Thyroid gland (tissue), 4 donors: ENCODE results near the gene USP32. TPM values are rescaled to one million over a fixed set of nuclear protein-coding genes. Genes with fewer than 3 reads are reported as not detected.

Experiments
- DNase-seq, 2 donors: peaks; one replicate each; pipeline ENCODE4 v3.0.0-alpha.2; 2019
- H3K27ac ChIP-seq, 3 donors: fragments of 200-600 bp; sonication (generic); 1 replicate in 2 of 3; 2 replicates in 1 of 3; pipeline ENCODE4 v1.5.1; 2016 to 2019; ENCODE audit warnings: mild to moderate bottlenecking in 1 of 3, moderate library complexity in 1 of 3
- H3K27me3 ChIP-seq: fragments of 200-600 bp; sonication (generic); one replicate; pipeline ENCODE4 v1.5.1; 2019
- H3K36me3 ChIP-seq, 2 donors: fragments of 200-600 bp; sonication (generic); one replicate each; pipeline ENCODE4 v1.5.1; 2016 to 2019
- H3K4me1 ChIP-seq, 2 donors: fragments of 200-600 bp; sonication (generic); one replicate each; pipeline ENCODE4 v1.5.1; 2017 to 2019
- H3K4me3 ChIP-seq, 3 donors: fragments of 200-600 bp; sonication (generic); replicated peaks in 1 of 3; 1 replicate in 2 of 3; 2 replicates in 1 of 3; pipeline ENCODE4 v1.5.1; 2016; ENCODE audit warnings: mild to moderate bottlenecking in 1 of 3
- H3K9me3 ChIP-seq: fragments of 200-600 bp; sonication (generic); one replicate; pipeline ENCODE4 v1.5.1; 2017
- CTCF ChIP-seq, 6 experiments: fragments of 200-600 bp in 3 of 6; fragments of 450-650 bp in 3 of 6; sonication (generic) in 3 of 6; IDR thresholded peaks; one replicate each; pipeline ENCODE4 v1.5.1; 2016 to 2019; ENCODE audit warnings: antibody characterized with exemption in 6 of 6, mild to moderate bottlenecking in 2 of 6, inconsistent platforms in 1 of 6, moderate library complexity in 1 of 6
- POLR2A ChIP-seq, 2 donors: fragments of 450-650 bp; IDR thresholded peaks; one replicate each; pipeline ENCODE4 v1.6.1; 2017; ENCODE audit warnings: antibody characterized with exemption in 2 of 2, mild to moderate bottlenecking in 2 of 2, moderate library complexity in 1 of 2
- WGBS, 2 donors: methylation state at CpG; one replicate each; pipeline ENCODE4 v1.1.5; 2017; 5-methylcytosine and 5-hydroxymethylcytosine counted together
- intact Hi-C: fragments of 100-400 bp; cut with DNase I; formaldehyde crosslinking; loops from one replicate; pipeline ENCODE4 v1.15.1; 2023
- total RNA-seq, 4 donors: library from RNA; depleted of rRNA; stranded (reverse); fragments of >200 nt; gene quantifications; one replicate each; pipeline ENCODE4 v1.2.3, GENCODE V29; 2016

Gene USP32
- total RNA-seq, 4 donors from 2014 or later, result 49.9 to 76.5 (median 65.0) TPM

GRCh38 chr17:60410001-60410400 is 18.1 kb upstream of the USP32 start:
- Histone ChIP-seq H3K27me3 (no peaks in the 10 kb centered on the region), H3K36me3 (no peaks in the 10 kb centered on the region), H3K27ac (no peak overlapping the region), H3K9me3 (no peaks in the 10 kb centered on the region), H3K4me1 (no peaks in the 10 kb centered on the region), H3K4me3 (no peak overlapping the region)
- TF ChIP-seq POLR2A (IDR thresholded peaks at IDR 0.05), result no peak
- no peak for TF ChIP-seq CTCF (IDR thresholded peaks at IDR 0.05)
- WGBS, 2 donors, result 84 to 96% methylated on average over 4 of the region's 4 CpGs
- intact Hi-C loops, result no loop called here
- DNase-seq, result no peak

- WGBS, 2 donors, result 58 to 64% methylated on average over 3 of the region's 3 CpGs
- no peak overlapping the region for H3K27ac ChIP-seq
- DNase-seq, result no peak
- H3K4me1 ChIP-seq, result no peaks in the 10 kb centered on the region
- no peak for TF ChIP-seq CTCF (IDR thresholded peaks at IDR 0.05)
- TF ChIP-seq POLR2A (IDR thresholded peaks at IDR 0.05), result no peak
- H3K9me3 ChIP-seq, result no peaks in the 10 kb centered on the region
- no peak overlapping the region for H3K4me3 ChIP-seq
- H3K36me3 ChIP-seq, result no peaks in the 10 kb centered on the region
- intact Hi-C loops, result no loop called here
- H3K27me3 ChIP-seq, result no peaks in the 10 kb centered on the region
Observed at GRCh38 chr17:60406887-60407286, 15.0 kb upstream of the USP32 start.

DNA sequence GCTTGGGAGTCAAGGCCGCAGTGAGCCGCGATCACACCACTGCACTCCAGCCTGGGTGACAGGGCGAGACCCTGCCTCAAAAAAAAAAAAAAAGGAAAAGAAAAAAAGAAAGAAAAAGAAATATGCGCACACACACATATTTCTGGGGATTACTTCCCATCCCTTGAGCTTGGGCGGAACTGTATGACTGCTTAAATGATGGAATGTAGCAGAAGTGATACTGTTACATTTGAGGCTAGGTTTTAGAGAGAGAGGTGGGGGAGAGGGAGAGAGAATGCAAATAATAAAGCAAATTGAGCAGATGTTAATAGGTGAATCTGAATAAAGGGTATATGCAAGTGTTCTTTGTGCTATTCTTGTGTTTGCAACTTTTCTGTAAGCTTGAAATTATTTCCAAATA is 12.0 kb upstream of the USP32 start:
- DNase-seq, result no peak
- 91 to 93% methylated on average over 6 of the region's 6 CpGs for whole genome bisulfite sequencing, 2 donors
- H3K27ac ChIP-seq, result no peak overlapping the region
- H3K4me3 ChIP-seq, result no peak overlapping the region
- H3K9me3 ChIP-seq, result no peaks in the 10 kb centered on the region
- intact Hi-C loops, result no loop called here
- H3K36me3 ChIP-seq, result no peaks in the 10 kb centered on the region
- TF ChIP-seq POLR2A (IDR thresholded peaks at IDR 0.05), result no peak
- no peak for TF ChIP-seq CTCF (IDR thresholded peaks at IDR 0.05)
- no peaks in the 10 kb centered on the region for H3K4me1 ChIP-seq
- H3K27me3 ChIP-seq, result no peaks in the 10 kb centered on the region

DNA sequence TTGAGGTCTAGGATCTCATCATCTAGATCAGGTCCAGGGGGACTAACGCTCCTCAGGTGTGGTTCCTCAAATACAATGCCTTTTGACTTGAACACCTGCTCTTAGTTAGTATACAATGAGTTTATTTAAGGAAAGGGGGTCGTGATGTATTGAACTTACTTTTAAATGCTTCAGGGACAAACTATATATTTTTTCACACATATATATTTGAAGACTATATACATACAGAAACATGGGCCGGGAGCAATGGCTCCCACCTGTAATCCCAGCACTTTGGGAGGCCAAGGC is 11.5 kb upstream of the USP32 start:
- H3K4me3 ChIP-seq, result no peak overlapping the region
- no peaks in the 10 kb centered on the region for H3K36me3 ChIP-seq
- no peak for TF ChIP-seq CTCF (IDR thresholded peaks at IDR 0.05)
- TF ChIP-seq POLR2A (IDR thresholded peaks at IDR 0.05), result no peak
- no peaks in the 10 kb centered on the region for H3K4me1 ChIP-seq
- H3K27me3 ChIP-seq, result no peaks in the 10 kb centered on the region
- no peak for DNase-seq
- intact Hi-C loops, result no loop called here
- no peaks in the 10 kb centered on the region for H3K9me3 ChIP-seq
- WGBS, 2 donors, result 85 to 90% methylated on average over 3 of the region's 3 CpGs
- H3K27ac ChIP-seq, result no peak overlapping the region

- H3K27ac ChIP-seq, result no peak overlapping the region
- no peaks in the 10 kb centered on the region for H3K27me3 ChIP-seq
- H3K4me1 ChIP-seq, result no peaks in the 10 kb centered on the region
- H3K36me3 ChIP-seq, result no peaks in the 10 kb centered on the region
- intact Hi-C loops, result no loop called here
- no peak overlapping the region for H3K4me3 ChIP-seq
- TF ChIP-seq CTCF (IDR thresholded peaks at IDR 0.05), result no peak
- no peak for TF ChIP-seq POLR2A (IDR thresholded peaks at IDR 0.05)
- H3K9me3 ChIP-seq, result no peaks in the 10 kb centered on the region
- no peak for DNase-seq
Observed at GRCh38 chr17:60401819-60402218, 9.9 kb upstream of the USP32 start.
